IPS-15b (cell line): ENCODE data around the gene BEST3.

ENCODE experiments used
- H3K27me3 ChIP-seq: one replicate; pipeline ENCODE4 v1.6.1; 2013; ENCODE audit warnings: low read length; ENCODE audit not compliant: control insufficient read depth, insufficient read depth
- H3K36me3 ChIP-seq: one replicate; pipeline ENCODE4 v1.6.1; 2013; ENCODE audit warnings: low read length; ENCODE audit not compliant: control insufficient read depth, insufficient read depth
- H3K4me1 ChIP-seq: one replicate; pipeline ENCODE4 v1.6.1; 2013; ENCODE audit warnings: mild to moderate bottlenecking, low read length; ENCODE audit not compliant: control insufficient read depth, insufficient read depth
- H3K4me3 ChIP-seq: one replicate; pipeline ENCODE4 v1.5.1; 2013; ENCODE audit warnings: low read depth, low read length
- H3K9ac ChIP-seq: one replicate; pipeline ENCODE4 v1.6.1; 2013; ENCODE audit warnings: low read depth, mild to moderate bottlenecking, low read length
- H3K9me3 ChIP-seq: one replicate; pipeline ENCODE4 v1.6.1; 2013; ENCODE audit warnings: mild to moderate bottlenecking, low read length; ENCODE audit not compliant: control insufficient read depth, insufficient read depth

BEST3 gene

DNA sequence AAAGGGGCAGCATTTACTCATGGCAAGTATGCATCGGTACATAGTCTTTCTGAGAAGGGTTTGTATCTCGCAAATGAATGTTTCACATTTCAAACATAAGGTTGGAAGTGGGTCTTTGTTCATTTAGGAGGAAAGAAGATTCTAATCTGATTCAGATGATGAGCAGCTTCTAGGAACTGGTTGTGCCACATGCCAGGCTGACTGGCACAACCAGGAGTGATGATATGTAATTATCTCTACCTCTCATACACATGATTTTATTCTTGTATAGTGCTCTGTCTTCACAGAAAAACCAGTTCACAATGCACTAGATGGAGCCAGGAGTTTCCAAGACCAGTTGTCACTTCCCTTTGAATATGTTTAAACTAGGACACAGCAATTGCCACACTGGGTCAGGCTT, 13.7 kb upstream of the BEST3 start:
- Histone ChIP-seq H3K9me3 (no peaks in the 10 kb centered on the region), H3K27me3 (no peaks in the 10 kb centered on the region), H3K9ac (no peak overlapping the region), H3K36me3 (no peaks in the 10 kb centered on the region), H3K4me3 (no peak overlapping the region), H3K4me1 (no peaks in the 10 kb centered on the region)

GRCh38 chr12:69708649-69709048, 9.5 kb upstream of the BEST3 start:
- Histone ChIP-seq H3K4me3 (no peak overlapping the region), H3K9me3 (no peaks in the 10 kb centered on the region), H3K36me3 (no peaks in the 10 kb centered on the region), H3K9ac (no peak overlapping the region), H3K27me3 (no peaks in the 10 kb centered on the region), H3K4me1 (no peaks in the 10 kb centered on the region)

DNA sequence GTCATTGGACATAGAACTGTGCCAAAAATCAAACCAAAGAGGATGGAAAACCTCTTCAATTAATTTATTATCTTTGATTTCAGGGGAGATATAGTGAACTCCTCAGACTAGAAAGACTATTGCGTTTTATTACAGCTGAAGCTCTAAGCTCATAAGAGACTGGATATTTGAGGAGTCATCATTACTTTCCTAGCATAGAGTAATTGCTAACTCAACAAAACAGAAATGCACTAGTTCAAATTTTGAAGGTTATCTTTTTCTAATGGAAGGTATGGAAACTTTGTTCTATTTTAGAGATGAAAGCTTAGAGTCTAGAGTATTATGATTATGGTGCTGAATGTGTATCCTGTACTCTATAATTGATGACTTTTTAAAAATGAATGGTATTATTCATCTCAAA, 5.3 kb upstream of the BEST3 start:
- H3K4me1 ChIP-seq = no peaks in the 10 kb centered on the region
- no peaks in the 10 kb centered on the region for H3K9me3 ChIP-seq
- no peak overlapping the region for H3K9ac ChIP-seq
- no peaks in the 10 kb centered on the region for H3K36me3 ChIP-seq
- H3K4me3 ChIP-seq = no peak overlapping the region
- H3K27me3 ChIP-seq = no peaks in the 10 kb centered on the region

GRCh38 chr12:69703146-69703642, 4.1 kb upstream of the BEST3 start:
- Histone ChIP-seq H3K9me3 (no peaks in the 10 kb centered on the region), H3K9ac (no peak overlapping the region), H3K36me3 (no peaks in the 10 kb centered on the region), H3K27me3 (no peaks in the 10 kb centered on the region), H3K4me1 (no peaks in the 10 kb centered on the region), H3K4me3 (no peak overlapping the region)

GRCh38 chr12:69701826-69702225, 2.7 kb upstream of the BEST3 start:
- no peaks in the 10 kb centered on the region for H3K27me3 ChIP-seq
- H3K9me3 ChIP-seq = no peaks in the 10 kb centered on the region
- no peaks in the 10 kb centered on the region for H3K4me1 ChIP-seq
- H3K36me3 ChIP-seq = no peaks in the 10 kb centered on the region
- H3K4me3 ChIP-seq = no peak overlapping the region
- H3K9ac ChIP-seq = no peak overlapping the region

DNA sequence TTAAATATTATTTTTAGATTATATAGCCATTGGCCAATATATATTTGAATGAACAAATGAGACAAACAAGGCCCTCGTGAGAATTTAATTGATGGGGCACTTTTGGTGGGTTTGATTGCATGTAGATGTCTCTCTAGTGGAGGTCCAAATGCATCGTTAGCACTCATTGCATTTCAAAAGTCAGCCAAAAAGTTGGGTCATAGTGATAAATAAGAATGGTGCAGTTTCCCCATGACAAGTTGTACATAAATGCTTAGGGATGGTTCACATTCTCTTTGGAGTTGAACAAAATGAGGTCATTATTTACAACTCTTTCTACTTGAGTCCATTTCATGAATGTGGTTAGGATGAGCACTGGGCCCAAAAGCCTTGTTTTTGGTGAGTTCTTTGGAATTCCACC, 1.0 kb downstream of the BEST3 start:
- Histone ChIP-seq H3K9ac (no peak overlapping the region), H3K27me3 (no peaks in the 10 kb centered on the region), H3K4me3 (no peak overlapping the region), H3K4me1 (no peaks in the 10 kb centered on the region), H3K9me3 (no peaks in the 10 kb centered on the region), H3K36me3 (no peaks in the 10 kb centered on the region)

DNA sequence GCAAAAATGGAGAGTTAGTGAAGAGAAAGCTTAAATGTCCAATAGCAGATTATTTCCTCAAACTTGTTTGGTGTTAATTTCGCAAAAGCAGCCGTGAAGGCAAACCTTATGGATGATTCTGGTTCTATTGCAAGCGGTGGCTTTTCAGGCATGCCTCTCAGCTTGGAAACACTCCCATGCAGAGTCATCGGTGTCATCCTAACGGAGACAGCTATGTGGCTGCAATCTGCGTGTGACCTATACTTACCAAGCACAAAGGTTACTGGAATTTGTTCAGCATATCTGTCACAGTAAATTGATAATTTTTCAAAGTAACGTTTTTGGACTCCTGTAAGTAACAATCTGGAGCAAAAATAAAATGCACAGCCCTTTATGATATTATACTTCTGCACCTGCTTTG, 5.0 kb downstream of the BEST3 start:
- no peak overlapping the region for H3K9ac ChIP-seq
- H3K27me3 ChIP-seq = no peaks in the 10 kb centered on the region
- H3K9me3 ChIP-seq = no peaks in the 10 kb centered on the region
- H3K36me3 ChIP-seq = no peaks in the 10 kb centered on the region
- H3K4me3 ChIP-seq = no peak overlapping the region
- no peaks in the 10 kb centered on the region for H3K4me1 ChIP-seq

- H3K9ac ChIP-seq = no peak overlapping the region
- H3K36me3 ChIP-seq = no peaks in the 10 kb centered on the region
- no peaks in the 10 kb centered on the region for H3K9me3 ChIP-seq
- peaks cover 4% of the 10 kb centered on the region for H3K4me1 ChIP-seq
- no peaks in the 10 kb centered on the region for H3K27me3 ChIP-seq
- H3K4me3 ChIP-seq = no peak overlapping the region
Observed at GRCh38 chr12:69689638-69690037, 9.5 kb downstream of the BEST3 start.

DNA sequence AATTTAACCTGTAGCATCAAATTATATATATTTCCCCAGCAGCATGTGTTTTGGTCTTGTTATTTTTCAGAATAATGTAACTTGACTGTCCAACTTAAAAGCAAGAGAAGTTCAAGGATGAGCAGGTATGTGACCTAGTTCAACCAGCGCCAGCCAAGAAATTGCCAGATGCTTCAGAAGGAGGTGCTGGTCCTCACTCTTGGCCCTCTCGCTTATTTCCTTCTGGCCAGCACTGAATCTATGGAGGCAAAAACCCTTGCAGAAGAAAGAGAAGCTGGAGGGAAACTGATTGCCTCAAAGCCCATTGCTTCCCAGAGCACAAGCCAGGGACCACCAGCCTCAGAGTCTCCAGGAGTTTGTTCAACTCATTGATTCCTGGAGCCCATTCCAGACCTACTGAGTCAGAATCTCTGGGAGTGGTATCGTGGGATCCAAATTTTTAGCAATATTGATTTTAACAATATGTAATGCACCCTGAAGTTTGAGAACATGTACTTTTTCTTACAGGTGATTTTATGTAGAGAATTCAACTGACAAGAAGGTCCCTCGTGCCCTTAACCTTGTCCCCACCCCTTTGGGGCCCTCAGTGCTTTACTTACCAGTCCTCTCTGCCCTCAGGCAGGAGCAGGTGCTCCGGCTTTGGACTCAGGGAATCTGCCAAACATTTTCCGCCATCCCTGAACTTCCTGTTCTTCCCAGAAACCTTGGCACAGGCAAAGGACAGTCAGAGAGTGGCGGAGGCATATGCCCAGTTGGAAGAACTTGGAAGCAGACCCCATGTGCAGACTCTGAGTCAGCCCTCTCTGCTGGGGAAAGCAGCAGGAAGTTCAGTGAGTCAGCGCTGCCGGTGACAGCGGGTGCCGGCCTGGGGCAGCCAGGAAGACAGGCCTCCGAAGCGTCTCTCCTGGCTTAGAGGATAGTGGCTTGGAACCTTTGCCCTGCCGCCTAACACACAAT, 10.4 kb downstream of the BEST3 start:
- Histone ChIP-seq H3K9me3 (no peaks in the 10 kb centered on the region), H3K9ac (no peak overlapping the region), H3K4me3 (no peak overlapping the region), H3K27me3 (no peaks in the 10 kb centered on the region), H3K36me3 (no peaks in the 10 kb centered on the region), H3K4me1 (peaks cover 4% of the 10 kb centered on the region)

- no peaks in the 10 kb centered on the region for H3K36me3 ChIP-seq
- H3K27me3 ChIP-seq = no peaks in the 10 kb centered on the region
- H3K9me3 ChIP-seq = no peaks in the 10 kb centered on the region
- no peak overlapping the region for H3K9ac ChIP-seq
- no peak overlapping the region for H3K4me3 ChIP-seq
- H3K4me1 ChIP-seq = peaks cover 4% of the 10 kb centered on the region
Observed at GRCh38 chr12:69688021-69688420, 11.1 kb downstream of the BEST3 start.

GRCh38 chr12:69687390-69687789, 11.7 kb downstream of the BEST3 start:
- H3K4me1 ChIP-seq = peaks cover 4% of the 10 kb centered on the region
- no peak overlapping the region for H3K4me3 ChIP-seq
- no peak overlapping the region for H3K9ac ChIP-seq
- no peaks in the 10 kb centered on the region for H3K9me3 ChIP-seq
- no peaks in the 10 kb centered on the region for H3K36me3 ChIP-seq
- H3K27me3 ChIP-seq = no peaks in the 10 kb centered on the region

DNA sequence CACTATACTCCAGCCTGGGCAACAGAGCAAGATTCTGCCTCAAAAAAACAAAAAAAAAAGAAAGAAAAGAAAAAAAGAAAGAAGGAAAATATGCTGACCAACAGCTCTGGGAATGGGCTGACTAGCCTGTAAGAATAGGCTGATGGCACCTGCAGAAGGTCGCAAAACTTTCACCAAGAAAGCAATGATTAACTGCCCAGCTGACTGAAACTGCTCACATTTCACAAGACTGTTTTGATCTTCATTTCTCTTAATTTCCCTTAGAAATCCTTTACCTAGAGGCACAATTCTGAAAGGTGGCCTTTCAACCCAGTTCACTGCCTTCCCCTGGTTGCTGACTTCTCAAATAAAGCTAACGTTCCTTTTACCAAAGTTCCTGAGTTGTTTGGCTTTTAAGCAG, 12.4 kb downstream of the BEST3 start:
- no peaks in the 10 kb centered on the region for H3K36me3 ChIP-seq
- H3K9ac ChIP-seq = no peak overlapping the region
- H3K4me1 ChIP-seq = peaks cover 4% of the 10 kb centered on the region
- H3K27me3 ChIP-seq = no peaks in the 10 kb centered on the region
- H3K9me3 ChIP-seq = no peaks in the 10 kb centered on the region
- no peak overlapping the region for H3K4me3 ChIP-seq
